Inflammatory macrophage treated with lipopolysaccharide for 1 hour (primary cell): ENCODE data around the gene TSPAN15.
A peak's percentile ranks its signal among the peaks of the same experiment; 100 is the strongest.
"Not testable (repeated sequence)": the region's sequence is repeated elsewhere in the genome, so short reads cannot be mapped to it uniquely, and the experiment has no call there.

Source experiments
- DNase-seq, 2 donors: peaks; one replicate each; pipeline ENCODE4 v3.0.0-alpha.2; 2020 to 2022

TSPAN15 gene

DNA sequence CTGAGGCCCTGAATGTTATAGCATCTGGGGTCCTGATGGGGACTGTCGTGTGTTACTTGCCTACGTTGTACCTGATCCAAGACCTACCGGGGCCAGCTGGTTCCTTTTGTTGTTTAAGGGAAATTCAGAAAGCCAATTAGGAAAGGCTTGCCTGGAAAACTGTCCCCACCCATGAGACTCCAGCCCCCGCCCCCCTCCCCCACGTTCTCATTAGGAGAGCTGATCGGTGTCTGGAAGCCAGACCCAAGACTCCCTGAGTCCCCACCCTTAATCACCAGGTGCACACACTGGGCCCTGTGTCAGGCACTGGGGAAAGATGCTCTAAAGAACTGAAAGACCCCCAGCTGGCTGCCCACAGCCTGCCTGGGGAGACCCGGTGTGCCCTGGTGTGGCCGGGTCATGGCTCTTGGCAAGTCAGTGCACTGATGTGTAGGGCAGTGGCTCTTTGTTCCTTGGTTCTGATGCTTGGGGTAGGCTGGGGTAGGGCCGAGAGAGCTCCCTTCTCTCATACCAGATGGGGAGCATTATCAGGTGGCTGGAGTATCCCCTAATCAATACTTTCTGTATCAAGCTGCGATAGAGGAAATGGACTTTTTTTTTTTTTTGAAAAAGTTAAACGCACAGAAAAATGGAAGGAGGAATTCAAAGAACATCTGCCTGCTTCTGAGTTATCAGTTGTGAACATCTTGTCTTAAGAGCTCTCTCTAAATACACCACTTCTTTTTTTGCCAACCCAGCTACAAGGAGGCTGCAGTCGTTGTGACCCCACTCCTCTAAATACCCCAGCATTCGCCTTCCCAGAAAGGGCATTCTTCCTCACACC, 16.9 kb downstream of the TSPAN15 start:
- DNase-seq: no peak

DNA sequence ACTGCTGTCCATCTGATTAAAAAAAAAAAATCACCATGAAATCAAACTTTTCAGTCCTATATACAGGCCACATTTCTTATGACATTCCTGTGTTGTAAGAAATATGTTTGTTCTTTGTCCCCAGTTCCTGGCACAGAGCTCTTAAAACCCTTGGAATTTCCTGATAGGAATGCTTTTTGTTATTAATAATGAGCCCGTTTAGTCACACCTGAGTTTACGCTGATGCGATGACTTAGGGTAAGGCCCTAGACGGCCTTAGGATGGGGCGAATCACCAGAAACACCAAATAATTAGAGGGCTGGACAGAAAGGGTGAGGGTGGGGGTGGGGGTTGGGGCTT, 17.5 kb downstream of the TSPAN15 start:
- DNase-seq: no peak

DNA sequence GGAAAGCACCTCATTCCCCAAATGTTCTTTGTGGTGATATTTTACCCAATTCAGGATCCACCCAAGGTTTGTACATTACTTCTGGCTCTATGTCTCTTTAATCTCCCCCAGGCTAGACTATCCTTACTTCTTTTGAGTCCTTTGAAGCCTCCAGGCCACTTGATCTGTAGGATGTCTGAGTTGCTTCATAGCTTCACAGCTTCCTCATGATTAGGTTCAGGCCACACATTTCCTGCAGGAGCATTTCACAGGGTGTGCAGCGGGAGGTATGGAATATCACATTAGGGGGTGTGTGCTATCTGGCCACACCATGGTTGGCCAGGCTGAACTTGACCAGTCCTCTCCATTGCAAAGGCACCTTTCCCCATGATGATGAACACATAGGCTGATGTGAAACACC, 18.7 kb downstream of the TSPAN15 start:
- DNase-seq: peak; percentile 17 to 48

DNA sequence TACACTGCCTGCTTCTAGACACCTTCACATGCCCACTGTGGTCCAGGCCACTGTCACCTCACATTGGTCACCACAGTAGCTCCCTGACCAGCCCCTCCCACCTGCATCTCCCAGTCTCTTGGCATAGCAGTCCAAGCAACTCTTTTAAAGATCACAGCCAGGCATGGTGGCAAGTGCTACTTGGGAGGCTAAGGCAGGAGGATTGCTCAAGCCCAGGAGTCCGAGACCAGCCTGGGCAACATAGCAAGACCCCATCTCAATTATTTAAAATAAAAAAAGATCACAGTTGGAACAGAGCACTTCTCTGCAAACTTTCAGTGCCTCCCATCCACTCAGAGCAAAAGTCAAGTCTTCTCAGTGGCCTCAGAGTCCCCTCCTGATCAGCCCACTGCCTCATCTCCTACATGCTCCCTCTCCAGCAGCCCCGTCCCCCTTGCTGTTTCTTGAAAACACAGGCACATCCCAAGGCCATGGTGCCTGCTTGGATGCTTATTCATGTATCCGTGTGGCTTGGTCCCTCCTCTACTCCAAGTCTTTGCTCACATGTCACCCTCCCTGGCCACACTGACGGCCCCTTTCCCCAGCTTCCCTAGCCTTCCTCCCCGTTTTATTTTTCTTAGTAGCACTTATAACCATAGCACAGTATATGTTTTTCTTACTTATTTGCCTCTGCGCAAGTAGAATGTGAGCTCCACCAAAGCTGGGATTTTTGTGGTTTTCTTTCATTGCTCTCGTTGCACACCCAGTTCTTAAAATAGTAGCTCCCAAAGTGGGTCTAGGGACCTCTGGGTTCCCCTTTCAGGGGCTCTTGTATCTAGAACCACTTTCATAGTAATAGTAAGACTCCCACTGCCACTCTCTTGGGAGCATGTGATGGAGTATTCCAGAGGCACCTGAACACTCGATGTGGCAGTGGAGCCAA, 19.5 kb downstream of the TSPAN15 start:
- no peak for DNase-seq

DNA sequence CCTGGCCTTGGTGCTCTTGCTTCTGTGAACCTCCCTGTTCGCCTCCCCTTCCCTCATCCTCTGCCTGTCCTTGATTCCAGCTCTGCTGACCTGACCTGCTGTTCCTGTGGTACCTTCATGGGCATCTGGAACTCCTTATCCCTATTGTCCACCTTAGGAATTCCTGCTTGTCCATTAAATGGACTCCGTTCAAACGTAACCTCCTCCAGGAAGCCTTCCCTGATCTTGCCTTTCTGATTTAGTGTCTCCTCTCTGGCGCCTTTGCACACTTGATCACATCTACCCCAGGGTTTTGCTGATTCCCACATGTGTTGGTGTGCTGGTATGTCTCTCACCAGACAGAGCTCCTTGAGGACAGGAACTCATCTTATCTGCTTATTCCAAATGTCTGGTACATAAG, 20.9 kb downstream of the TSPAN15 start:
- no peak for DNase-seq

DNA sequence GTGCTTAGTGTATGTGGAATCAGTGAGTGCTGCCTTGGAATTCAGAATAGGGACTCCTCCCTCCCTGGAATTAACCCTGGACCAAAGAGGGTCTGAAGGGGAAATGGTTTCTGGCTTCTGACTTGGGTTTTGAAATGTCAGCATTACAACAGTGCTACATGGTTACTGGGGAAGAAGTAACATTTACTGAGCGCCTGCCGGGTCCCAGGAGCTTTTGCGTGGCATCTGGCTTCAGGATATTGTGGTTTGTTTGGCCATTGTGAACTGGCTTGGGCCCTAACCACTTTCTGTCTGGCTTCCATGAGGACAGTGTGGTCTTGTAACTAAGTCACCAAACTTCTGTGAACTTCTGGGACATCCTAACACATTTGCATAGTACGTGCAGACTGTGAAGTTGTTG, 21.3 kb downstream of the TSPAN15 start:
- peak in 1 of 2 donors; percentile 34 for DNase-seq

DNA sequence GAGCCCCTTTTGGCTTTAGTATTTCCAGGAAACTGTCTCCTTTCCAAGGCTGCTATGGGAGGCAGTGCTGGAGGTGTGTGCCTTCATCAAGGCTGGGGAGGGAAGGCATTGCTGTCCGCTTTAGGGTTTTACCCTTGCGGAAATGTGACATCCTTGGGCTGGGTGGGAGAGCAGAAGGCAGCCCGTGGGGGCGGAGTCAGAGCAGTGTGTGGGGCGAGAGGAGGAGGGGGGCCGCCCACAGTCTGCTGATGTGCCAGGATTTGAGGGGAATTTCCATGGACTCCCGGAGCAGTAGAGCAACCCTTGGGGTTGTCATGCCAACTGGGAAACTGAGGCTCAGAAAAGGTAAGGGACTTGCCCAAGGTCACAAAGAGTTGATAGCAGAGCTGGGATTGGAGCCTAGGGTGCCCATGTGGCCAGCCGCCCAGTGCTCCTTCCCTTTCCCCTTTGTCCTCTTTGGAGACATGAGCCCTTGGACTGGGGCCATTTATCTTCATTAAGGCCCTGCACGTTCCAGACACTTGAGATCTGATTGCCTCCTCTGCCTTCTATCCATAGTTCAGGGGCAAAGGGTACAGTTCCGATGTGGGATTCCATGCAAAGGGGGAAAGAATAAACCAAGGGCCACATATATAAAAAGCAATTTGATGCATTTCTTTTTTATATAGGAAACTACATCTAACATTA, 22.2 kb downstream of the TSPAN15 start:
- DNase-seq: no peak

DNA sequence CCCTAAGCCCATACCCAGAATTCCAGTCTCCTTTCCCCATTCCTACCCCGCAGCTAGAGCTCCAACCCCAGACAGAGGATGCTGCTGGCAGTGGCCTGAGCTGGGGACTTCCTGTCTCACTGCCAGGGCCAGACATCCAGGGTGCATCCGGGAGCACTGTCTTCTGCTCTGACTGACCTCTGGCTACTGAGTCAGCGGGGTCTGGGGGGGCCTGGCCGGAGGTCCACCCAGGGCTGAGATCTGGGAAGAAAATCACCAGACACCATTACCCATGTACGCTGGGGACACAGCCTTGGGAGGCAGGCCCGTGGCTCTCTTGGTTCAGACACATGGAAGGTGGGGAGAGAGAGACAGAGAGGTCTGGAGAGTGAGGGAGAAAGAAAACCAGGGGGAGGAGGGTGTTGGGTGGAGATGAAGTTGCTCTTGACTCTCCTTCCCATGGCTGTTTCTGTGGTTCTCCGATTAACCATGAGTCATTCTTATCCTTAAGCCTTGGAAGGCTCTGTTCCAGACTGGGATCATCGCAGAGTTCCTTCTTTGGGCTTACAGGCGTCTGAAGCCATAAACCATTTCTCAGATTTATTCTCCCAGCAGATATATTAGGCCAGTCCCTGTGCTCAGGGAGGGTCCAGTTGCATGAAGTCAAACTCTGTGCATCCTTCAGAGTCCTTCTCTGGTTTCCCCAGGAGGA, 23.6 kb downstream of the TSPAN15 start:
- no peak for DNase-seq

DNA sequence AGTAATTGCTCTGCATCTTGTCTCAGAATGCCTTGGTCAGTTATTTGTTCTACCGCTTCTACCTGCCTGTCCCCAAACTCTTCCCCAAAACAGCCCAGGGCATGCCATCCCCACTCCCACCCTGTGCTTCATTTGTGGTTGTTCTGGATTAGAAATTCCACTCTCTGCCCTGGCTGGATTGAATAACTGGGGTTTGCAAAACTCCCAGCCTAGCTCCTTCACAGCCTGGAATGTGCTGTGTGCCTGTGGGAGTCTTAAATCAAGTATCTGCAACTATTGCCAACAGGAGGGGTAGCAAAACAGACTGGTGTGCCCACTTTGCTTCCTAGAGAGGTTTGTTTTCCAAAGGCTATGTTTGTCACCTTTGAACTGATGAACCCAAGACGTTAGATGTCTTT, 24.2 kb downstream of the TSPAN15 start:
- DNase-seq: no peak

DNA sequence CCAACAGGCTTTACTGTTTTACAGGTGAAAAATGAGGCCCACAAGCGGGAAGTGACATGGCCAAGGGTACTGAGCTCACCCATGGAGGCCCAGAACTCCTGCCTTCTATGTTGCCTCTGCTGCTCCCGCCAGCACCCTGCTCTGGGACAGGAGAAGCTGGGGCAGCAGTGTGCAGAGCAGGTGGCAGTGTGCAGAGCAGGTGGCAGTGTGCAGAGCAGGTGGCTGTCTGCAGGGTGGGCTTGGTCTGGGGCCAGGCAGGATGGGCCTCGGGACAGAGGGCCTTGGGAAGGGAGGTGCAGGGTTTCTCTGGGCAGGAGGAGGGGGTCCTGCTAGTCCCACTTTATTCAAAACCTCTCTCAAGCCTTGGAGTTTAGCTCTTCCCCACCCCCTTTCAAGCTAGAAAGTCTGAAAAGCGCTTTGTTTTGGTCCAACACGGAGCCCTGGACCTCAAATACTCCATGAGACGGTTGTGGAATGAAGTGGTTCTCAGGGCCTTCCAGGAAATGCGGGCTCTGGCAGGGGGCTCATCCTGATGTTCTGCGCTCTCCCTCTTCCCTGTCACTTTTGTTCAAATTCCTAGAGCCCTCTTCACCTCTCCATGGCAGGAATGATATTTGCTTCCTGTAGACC, 26.8 kb downstream of the TSPAN15 start:
- DNase-seq: no peak

DNA sequence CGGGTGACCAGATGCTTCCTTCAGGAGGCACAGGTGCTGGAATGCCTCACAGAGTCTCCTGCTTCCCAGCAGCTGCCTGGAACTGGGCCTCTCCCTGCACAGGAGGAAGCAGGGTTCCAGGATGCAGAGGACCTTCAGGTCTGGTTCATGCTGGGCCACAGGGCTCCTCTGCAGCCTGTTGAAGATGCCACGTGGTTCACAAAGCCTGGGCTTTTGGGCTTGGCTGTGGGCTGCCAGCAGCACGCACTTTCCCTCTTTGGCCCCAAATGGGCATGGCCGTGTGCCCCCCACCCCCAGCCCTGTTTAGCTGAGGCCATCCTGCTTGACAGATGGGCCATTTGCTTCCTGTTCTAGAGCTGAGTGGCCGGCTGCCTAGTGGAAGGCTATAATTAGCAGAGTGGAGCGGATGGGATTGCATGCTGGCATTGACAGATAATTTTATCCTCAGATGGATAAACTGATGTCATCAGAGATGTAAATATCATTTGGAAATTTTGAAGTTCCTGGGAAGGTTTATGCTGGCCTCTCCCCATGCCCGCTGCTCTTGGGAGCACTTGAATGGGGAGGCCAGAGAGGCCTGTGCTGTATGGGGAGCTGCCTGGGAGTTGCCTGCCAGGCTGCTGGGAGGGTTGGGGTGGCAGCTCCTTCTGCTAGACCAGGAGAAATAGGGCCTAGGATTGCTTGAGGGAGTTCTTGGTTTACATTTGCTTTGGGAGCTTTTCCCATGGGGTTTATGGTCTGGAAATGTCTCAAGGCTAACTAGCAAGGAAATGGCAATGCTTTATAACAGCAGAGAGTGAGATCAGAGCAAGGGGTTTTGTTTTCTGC, 28.2 kb downstream of the TSPAN15 start:
- no peak for DNase-seq

DNA sequence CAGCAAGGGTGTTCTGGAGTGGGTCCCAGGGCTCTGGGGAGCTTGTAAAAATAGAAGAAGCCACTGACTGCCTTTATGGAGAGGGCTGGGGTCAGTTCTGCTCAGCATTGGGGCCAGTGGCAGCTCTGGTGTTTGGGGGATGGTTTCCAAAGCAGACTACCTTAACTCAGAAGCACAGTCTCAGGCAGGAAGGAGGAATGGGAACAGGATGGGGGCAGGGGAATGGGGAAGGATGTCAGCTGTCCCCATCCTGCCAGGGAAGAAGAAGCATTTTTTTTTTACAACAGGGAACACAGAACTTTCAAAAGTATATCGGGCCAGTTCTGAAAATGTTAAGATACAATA, 28.8 kb downstream of the TSPAN15 start:
- no peak for DNase-seq

DNA sequence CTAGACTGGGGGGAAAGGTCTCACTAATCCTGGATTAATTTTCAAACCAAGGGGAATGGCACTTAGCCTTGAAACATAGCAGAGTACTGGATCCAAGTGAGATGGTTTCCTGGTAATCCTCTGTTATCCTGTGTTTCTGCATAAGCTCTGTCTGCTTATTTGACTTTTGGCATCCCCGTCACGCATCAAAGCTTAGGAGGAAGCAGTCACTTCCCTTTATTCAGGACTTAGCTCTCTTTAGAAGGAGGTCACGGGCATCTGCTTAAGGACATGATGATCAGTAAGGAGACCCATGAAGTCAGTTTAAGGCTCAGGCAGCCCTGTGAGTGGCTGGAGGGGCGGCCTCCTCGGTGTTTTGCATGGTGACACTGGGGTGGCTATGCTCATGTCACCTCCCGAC, 30.0 kb downstream of the TSPAN15 start:
- DNase-seq: peak; percentile 55 to 66

DNA sequence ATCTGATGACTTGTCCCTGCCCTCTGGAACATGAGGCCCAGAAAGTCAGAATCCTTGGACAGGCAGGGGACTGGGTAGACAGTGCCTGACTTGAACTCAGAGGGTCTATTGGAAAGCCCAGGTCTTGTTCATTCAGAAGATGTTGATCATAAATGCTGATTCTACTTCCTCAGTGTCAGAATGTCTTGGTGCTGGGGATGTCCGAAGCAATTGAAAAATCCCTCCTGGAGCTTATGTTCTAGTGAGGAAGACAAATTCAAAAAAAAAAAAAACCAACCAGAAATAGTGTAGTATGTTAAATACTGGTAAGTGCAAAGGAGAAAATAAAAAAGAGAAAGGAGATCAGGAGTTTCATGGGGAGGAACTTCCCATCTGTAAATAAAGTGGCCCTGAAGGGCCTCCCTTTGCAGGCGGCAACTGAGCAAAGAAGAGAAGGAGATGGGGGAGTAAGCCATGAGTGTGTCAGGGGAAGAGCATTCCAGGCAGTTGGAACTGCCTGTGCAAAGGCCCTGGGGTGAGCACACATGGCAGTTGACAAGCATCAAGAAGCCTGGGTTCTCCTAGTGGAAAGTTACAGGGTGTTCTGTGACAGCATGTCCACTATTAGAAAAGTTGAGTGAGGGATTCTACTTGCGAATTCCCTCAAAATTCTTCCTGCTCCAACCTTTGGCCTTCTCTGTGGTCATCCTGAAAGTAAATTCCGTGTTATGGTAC, 30.7 kb downstream of the TSPAN15 start:
- DNase-seq: no peak

DNA sequence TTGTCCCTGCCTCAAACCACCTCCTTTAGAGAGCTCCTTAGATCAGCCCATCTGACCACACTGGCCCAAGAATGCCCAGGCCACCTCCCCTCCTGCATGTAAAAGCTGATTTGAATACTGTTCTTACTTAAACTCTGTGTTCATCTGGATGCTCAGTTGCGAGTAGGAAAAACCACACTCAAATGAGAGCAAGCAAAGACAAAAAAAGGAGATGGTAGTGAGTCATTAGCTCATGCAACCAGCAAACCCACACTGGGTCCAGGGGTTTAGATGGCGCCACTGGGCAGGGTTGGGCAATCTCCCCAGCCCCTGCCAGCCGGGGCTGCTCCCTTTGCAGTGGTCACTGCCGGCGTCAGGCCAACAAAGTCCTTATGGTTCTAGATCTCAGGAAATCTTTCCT, 32.7 kb downstream of the TSPAN15 start:
- DNase-seq: peak; percentile 46 to 79

DNA sequence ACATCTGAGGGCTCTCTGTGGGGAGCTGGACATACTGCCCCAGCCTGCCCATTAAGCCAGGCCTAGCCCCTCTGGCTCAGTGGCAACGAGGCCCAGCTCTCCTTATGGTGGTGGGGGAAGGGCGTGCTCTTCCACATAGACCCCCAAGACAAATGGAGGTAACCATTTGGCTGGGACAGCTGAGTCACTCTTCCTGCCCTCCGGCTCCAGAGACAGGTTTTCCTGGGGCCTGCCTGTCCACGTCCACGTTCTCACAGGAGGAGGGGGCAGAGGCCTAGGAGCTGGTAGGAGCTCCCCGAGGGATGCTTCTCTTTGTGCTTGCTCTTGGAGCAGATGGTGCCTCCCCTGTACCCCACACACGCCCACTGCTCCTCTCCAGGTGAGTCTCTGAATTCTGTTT, 33.5 kb downstream of the TSPAN15 start:
- DNase-seq: no peak

DNA sequence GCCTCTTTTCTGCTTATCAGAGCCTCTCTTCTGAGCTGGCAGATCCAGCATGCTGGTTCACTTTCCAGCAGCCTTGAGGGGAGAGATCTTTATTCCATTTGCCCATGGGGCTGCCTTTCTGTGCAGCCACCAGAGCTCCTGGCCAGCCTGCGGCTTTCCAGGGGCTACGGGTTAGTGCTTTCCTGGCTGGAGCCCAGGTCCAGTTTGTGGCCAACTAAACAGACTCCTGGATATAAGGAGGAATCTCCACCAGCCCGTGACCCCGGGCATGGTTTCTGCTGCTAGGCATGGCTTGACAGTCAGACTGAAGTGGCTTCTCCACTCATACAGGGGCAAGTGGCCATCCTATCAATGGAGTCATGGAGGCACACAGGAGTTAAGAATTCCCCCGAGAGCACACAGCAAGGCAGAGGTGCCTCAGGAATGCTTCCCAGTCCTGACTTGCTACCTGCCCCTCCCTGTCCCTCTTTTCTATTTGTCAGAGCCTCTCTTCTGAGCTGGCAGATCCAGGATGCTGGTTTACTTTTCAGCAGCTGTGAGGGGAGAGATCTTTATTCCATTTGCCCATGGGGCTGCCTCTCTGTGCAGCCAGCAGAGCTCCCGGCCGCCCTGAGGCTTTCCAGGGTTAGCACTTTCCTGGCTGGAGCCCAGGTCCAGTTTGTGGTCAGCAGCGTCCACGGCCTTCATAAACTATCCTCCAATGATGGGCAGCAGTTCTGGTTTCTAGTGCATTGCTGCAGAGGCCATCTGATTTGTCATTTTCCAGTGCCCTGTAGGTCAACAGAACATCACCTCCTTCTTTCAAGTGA, 35.9 kb downstream of the TSPAN15 start:
- DNase-seq: no peak

DNA sequence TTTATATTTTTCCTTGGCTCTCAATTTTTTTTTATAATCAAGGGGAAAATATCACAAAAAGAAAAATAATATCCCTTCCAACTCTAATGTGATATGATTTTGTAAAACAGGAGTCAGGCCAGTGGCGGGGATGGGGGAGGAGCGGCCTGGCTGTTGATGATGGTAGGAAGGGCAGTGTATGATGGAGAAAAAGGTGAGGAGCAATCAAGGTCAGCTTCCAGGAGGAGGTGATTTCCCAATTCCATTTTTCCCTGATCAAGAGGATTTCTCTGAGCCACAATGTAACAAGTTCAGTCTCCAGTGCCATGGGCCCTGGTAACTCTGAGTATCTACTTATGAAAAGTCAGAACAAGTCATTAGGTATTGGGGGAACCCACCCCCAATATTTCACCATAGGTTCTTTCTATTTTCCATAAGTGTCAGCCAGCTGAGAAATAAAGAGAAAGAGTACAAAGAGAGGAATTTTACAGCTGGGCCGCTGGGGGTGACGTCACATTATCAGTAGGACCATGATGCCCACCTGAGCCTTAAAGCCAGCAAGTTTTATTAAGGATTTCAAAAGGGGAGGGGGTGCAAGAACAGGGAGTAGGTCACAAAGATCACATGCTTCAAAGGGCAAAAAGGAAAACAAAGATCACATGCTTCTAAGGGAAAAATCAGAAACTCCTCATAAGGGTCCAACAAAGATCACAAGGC, 37.0 kb downstream of the TSPAN15 start:
- not testable (repeated sequence) for DNase-seq

DNA sequence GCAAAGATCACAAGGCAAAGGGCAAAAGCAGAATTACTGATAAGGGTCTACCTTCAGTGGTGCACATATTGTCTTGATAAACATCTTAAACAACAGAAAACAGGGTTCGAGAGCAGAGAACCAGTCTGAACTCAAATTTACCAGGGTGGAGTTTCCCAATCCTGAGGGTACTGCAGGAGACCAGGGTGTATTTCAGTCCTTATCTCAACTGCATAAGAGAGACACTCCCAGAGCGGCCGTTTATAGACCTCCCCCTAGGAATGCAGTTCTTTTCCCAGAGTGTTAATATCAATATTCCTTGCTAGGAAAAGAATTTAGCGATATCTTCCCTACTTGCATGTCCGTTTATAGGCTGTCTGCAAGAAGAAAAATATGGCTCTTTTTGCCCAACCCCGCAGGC, 37.6 kb downstream of the TSPAN15 start:
- not testable (repeated sequence) for DNase-seq
